ENCODE measurements around the gene CORO1A.

- no peak for TF ChIP-seq CTCF (IDR thresholded peaks at IDR 0.05)
- TF ChIP-seq EZH2 (IDR thresholded peaks at IDR 0.05): no peak
Measured at GRCh38 chr16:30141750-30142149, 41.7 kb upstream of the CORO1A start.
